SK-N-DZ (cell line): ENCODE data around the gene TMEM115.

Experiments
- DNase-seq: peaks from one replicate; pipeline ENCODE4 v3.0.0-alpha.2; 2015; ENCODE audit warnings: low spot score

Gene TMEM115

DNA sequence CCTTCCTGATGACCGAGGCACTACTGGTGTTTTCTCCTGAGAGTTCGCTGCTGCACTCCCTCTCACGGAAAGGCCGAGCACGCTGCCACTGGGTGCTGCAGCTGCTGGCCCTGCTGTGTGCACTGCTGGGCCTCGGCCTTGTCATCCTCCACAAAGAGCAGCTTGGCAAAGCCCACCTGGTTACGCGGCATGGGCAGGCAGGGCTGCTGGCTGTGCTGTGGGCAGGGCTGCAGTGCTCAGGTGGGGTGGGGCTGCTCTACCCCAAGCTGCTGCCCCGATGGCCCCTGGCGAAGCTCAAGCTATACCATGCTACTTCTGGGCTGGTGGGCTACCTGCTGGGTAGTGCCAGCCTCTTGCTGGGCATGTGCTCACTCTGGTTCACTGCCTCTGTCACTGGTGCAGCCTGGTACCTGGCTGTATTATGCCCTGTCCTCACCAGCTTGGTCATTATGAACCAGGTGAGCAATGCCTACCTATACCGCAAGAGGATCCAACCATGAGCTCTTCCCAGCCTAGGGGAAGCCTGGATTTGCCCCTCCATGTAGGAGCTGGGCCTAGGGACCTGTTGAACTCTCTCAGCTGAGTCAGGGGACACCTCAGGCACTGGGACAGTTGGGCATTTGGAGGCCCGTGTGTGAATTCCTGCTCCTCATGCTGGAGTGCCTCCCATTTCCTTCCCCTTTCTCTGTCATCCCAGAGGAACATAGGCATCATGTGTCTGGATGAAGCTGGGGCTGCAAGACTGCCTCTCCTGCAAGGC, 5.9 kb downstream of the TMEM115 start:
- no peak for DNase-seq

DNA sequence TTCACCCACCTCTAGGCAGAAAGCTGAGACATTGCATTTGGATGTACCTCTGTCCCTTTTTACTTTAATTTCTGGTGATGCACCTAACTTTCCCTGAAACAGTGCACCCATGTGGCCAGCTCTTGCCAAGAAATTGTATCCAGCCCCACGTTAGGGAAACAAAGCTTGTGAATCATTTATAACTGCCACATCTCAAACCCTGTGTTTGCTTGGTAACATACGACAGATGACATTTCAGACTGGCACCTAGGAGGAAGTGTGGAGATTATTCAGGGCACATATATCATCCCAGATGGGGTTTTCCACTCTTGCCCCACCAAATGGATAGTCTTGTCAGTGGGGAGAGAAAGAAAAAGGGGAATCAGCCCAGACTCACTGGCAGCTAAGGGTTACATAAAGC, 6.5 kb downstream of the TMEM115 start:
- DNase-seq = no peak

DNA sequence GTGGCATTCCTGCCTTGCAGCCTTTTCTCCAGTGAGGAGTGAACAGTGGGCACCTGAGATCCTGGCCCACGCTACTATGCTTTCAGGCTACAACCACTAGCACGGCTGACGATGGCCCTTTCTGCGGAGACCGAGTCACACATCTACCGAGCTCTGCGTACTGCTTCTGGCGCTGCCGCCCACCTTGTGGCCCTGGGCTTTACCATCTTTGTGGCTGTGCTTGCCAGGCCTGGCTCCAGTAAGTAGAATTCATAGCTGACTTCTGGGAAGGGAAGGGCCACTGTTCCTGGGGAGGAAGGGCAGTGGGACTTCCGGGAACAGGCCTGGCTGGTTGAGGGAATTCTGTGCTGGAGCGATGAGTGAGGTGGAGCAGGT, 8.0 kb downstream of the TMEM115 start:
- no peak for DNase-seq

DNA sequence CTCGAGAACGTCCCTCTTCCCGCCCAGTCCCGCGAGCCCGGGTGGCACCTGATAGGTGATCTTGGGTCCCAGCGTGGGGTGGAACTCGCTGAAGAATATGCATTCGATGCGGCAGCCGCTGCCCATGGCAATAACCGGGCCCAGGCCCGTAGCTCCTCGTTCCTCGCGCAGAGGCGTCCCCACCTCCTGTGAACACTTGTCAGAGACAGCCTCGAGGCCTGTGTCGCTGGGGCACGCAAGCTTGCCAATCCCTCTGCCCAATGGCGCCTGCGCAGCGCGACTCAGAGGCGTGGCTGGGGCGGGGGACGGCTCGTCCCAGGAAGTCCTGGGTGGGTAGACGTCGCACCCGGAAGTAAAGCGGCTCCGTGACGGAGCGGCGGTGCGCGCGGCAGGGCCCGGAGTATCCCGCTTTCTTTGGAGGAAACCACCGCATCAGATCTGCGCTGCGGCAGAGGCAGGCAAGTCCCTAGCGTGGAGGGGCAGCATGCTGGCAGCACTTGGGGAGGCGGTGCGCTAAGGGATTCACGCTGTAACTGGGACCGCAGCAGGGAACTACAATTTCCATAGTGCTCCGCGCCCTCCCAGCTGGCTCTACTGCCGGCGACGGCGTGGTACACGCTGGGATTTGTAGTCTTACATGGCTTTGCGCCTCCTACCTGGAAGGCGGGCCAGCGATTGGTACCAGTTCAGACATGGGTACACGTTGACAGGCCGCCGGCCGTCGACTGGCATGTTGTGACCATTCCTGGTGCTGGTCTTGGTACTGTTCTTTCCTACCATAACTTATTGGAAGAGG, 8.6 kb downstream of the TMEM115 start, which contains the start of the genes CYB561D2 and NPRL2:
CYB561D2 (plus strand) TSS at position 336 of the 796 bp plus-strand sequence. CDS start 572 bp downstream, outside the sequence.
NPRL2 (minus strand) TSS at position 249 of the 796 bp plus-strand sequence; CDS start at position 126, 123 bp downstream.
- DNase-seq = peak; percentile 91

DNA sequence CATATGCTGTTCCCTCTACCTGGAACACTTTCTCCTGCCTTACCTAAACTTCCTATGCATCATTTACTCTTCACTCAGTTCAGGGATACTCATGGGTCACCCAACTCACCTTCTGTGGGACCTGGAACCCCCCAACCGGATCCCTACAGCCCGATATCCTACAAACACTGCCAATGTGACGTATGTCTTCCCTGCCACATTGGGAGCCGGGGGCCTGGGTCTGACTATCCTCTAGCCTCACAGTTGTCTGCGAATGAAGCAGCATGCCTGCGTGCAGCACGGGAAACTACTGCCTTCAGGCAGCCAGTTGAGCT, 9.2 kb downstream of the TMEM115 start:
- DNase-seq = no peak

DNA sequence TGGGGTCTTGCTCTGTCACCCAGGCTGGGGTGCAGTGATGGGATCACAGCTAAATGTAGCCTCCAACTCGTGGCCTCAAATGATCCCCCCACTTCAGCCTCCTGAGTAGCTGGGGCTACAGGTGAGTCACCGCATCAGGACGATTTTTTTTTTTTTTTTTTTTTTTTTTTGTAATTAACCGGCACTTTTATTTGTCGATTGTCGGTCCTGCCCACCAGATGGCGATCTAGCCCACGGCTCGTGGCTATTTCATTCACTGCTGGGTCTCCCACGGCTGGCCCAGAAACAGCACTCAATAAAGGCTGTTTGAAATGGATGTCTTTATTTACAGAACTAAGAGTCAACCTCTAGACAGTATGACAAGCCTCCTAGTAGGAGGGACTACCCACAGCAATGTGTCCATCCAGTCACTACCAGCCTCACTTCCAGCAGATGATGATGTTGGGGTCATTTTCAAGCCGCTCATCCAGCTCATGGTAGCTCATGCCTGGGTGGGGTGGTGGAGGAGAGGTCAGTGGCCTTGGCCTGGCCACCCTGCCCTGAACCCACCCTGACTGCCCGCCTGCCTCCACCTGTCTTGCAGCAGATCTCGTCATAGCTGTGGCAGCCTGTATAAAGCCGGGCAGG, 12.0 kb downstream of the TMEM115 start:
- DNase-seq = peak; percentile 59

DNA sequence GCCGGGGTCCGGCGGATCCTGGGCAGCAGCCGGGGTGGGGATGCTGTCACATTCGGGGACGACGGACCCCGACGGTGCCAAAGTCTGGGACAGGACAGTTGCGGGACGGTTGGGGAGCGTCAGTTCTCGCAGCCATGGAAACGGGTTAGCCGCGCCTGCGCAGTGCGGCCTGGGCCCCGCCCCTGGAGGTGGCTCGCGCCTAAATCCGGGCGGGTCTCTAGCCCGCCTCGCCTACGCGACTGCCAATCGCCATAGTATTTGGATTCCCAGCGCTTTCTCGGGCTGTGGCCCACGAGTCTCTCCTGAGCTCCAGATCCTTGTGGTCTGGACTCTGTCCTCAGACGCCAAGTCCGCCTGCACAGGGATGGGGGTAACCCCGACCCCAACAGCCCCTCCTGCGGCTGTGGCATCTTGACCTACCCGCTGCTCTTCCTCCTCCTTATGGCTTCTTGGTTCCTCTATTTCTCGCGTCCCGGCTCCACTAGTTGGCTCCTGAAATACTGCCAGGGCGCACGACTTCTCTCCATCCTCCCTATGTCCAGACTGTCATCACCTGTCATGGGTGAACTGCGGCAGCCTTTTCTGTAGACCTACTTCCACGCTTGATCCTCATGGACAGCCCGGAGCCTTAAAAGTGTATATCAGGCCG, 13.6 kb downstream of the TMEM115 start, which contains the start of gene ZMYND10:
ZMYND10 (minus strand) TSS at position 147 of the 649 bp plus-strand sequence. CDS start 153 bp downstream, outside the sequence.
- no peak for DNase-seq

DNA sequence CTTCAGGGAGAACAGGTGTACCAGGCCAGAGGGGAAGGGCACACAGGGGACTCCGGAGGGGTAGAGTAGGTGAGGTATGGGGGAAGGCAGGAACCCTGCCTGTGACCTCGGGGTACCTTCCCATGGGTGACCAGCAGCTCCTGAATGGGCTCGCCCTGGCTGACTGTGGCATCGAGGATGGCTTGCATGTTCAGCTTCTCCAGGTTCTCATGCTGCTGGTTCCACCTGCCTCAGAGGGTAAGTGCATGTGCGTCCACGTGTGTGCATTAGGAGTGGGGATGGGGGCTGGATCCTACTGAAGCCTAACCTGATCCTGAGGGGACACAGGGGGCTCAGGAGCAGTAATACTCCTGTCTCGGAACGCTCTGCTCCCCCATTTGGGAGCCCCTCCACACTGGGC, 14.3 kb downstream of the TMEM115 start:
- DNase-seq = no peak

DNA sequence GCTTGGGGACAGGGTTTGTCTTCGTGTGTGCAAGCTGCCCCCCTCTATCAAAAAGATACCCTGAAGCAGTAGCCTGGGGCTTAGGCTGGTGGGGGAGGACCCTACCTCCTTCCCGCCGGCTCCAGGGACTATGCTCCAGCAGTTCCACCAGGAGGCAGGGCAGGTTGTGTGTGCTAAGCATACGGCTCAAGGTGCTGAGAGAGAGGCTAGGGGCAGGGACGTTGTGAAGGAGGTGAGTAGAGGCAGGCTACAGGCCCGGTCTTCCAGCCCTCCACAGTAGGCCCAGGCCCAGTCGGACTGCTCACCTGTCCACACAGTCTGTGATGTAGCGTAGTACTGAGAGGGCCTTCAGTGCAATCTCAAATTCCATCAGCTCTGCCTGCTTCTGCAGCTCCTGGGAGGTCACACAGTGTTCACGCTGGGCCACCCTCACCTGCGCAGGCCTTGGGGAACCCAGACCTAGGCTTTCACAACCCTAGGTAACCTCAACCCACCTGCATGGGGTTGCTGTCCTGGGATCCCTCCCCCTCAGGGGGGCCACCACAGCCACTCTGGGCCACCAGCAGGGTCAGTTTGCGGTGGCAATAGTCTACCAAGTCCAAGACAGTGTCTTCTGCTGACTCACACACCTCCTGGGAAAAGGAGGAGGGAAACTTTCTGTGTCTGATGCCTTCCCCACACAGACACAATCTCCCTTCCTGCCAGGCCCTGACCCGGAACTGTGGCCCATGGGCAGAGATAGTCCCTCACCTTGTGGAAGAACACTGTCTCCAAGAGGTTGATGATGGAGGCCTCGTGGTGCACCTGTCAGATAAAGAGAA, 16.3 kb downstream of the TMEM115 start:
- no peak for DNase-seq

DNA sequence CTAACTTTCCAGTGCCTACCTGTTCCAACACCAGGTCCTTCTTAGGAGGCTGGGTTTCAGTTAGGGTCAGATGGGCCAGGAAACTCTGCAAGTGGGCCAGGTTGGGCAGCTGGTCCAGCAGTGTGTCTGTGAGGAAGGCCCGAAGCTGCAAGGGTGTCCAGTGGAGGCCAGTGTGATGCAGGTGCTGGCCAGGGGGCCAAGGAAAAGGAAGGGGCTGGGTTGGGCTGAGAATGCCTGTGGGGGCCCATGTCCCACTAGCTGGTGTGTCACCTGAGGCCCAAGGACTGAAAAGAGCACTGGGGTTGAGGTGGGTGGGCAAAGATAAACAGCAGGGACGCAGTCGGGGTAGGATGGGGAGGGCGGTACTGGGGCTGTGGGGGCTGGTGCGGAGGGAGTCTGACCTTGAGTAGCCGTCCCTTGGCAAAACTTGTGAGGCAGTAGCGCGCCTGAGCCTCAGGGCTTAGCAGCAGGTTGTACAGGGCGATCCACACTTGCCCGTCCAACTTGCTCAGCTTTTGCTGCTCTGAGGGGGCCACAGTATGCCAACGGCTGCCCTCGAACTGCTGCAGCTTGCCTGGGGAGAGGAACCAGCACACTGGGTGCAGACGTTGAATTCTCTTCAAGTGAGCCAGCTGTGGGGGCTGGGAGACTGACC, 17.2 kb downstream of the TMEM115 start:
- no peak for DNase-seq

DNA sequence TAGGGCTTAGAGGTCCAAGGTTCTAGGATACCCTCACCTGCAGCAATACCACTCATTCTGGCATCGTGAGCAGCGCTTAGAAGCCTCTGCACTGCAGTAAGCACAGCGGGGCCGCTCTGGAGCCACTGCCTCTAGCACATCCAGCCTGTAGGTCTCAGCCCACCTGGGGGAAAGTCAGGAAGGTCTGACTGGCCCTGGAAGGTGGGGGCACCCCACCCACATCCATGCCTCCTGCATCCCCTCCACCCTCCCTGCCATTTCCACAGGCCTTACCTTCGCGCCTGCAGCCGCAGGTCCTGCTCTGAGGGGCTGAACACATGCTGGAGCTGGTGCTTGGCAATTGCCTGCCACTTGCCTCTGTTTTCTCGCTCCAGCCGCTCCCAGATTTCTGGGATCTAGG, 17.8 kb downstream of the TMEM115 start:
- no peak for DNase-seq

DNA sequence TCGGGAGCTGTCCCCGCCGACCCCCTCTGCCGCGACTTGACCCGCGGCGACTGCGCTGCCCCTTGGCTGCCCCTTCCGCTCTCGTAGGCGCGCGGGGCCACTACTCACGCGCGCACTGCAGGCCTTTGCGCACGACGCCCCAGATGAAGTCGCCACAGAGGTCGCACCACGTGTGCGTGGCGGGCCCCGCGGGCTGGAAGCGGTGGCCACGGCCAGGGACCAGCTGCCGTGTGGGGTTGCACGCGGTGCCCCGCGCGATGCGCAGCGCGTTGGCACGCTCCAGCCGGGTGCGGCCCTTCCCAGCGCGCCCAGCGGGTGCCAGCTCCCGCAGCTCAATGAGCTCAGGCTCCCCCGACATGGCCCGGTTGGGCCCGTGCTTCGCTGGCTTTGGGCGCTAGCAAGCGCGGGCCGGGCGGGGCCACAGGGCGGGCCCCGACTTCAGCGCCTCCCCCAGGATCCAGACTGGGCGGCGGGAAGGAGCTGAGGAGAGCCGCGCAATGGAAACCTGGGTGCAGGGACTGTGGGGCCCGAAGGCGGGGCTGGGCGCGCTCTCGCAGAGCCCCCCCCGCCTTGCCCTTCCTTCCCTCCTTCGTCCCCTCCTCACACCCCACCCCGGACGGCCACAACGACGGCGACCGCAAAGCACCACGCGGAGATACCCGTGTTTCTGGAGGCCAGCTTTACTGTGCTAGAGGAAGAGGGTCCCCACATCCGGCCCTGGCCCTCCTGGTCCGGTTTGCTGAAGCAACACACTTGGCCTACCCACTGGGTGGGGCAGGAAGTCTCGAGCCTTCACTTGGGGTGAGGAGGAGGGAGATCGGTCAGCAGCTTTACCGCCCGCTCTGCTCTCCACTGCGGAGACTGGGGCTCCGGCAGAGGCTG, 18.6 kb downstream of the TMEM115 start, which contains the start of gene RASSF1:
RASSF1 (minus strand) TSS at position 389 of the 882 bp plus-strand sequence; CDS start at position 358, 31 bp downstream.
- DNase-seq = no peak

DNA sequence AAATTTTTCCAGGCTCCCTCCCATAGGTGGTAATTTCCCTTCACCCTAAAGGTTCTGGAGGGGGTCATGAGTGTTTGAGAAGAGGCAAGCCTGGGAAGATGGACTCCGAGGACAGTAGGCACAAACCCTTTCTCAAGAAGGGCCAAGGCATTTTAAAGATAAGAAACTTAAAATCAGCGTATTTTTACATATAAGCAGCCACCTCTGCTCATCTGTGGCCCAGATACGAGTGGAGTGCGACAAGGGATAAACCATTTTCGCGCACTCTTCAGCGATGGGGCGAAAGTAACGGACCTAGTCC, 19.2 kb downstream of the TMEM115 start:
- no peak for DNase-seq

DNA sequence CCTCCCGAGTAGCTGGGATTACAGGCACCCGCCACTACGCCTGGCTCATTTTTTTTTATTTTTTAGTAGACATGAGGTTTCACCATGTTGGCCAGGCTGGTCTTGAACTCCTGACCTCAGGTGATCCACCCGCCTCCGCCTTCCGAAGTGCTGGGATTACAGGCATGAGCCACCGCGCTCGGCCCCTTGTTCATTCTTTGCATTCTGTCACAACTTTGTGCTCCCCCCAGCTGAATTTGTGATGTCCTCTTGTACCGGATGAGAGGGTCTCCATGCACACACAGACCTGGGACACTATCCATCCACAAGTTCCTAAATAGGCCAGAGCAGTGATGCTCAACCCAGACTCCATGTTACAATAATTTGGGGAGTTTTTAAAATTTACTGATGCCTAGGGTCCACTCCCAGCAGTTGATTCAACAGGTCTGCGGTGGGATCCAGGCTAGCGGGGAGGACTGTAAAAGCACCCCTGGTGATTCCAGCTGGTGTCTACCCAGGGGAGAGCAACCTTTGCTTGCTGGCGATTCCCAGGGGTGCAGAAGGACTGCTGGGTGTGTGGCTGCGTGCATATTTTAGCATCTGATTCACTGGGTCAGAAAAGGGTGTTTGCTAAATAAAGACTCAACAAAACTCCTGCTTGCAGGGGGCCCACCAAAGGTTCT, 19.7 kb downstream of the TMEM115 start:
- no peak for DNase-seq

DNA sequence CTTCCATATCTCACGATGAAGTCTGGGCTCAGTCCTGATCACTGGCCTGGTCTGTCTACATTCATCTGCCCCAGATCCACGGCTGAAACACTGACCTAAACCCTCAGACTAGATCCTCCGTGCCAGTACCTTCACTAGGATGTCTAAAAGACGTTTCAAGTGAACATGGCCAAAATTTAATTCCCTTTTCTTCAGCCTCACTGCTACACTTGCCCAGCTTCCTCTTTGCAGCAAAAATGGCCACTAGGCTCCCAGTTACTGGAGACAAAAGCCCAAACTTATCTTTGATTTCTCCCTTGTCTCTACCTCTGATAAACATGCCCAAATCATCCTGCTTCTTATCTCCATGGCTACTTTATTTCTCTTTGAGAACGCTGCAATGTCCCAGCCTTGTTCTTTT, 20.4 kb downstream of the TMEM115 start:
- DNase-seq = no peak

DNA sequence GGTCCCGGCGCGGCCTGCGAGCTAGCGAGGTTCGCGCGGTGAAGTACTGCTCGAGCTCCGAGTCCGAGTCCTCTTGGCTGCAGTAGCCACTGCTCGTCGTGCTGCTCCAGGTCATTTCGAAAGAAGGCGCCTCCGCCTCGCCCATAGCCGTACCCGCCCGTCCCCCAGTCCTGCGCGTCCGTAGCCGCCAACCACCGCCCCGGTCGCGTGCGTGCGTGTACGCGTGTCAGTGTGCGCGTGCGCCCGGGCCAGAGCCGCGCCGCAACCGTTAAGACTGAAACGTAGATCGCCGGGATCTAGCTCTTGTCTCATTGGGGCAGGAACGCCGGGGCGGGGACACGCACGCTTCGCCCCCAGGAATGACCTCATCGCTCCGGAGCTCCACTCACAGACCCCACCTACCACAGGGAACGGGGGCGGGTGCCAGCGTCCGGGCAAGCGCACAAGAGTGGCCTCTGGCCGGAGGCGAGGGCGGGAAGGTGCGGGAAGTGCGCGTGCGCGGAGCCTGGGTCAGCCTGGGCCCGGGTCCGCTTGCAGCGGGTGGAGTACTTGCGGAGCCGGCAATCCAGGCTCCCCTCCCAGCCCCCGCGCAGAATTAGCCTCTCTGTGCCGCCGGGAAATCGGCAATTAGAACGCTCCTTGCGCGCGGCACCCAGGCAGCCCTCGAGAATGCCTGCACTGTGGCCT, 22.0 kb downstream of the TMEM115 start:
- peak; percentile 98 for DNase-seq

DNA sequence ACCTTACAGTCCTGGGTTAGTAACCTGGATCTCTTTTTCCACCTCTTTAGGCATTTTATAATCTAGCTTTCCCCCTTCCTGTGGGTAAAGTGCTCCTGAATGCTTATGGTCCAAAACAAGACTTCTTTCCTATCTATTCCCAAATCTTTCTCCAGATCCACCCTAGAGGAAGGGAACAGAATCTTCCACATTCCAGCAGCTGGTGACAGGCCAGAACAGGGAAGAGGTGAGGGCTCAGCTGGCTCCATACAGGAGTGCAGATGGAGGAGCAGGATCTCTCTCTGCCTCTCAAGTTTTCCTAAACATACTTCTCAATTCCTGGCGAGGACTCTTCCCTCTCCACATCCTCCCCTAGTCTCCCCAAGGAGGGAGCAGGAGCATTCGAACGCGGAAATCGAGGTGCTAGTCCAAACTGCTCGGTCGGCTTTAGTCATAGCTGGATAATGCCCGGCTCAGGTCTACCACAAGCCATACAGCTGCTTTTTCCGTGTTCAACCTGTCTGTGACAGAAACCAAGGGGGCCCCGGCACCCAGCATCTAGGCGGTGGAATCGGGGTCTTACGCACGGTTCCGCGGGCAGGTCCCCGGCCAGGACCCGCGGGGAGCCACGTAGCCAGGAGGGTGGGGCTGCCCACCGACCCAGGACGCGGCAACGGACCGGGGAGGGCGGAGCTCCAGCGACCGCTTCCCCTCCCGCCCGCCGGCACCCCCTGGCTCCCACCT, 22.7 kb downstream of the TMEM115 start:
- peak; percentile 23 for DNase-seq
